Measurements from ENCODE around the gene NOC2L. TPM values are rescaled to one million over a fixed set of nuclear protein-coding genes. Genes with fewer than 3 reads are reported as not detected.

NOC2L gene
- total RNA-seq, 1 experiment from 2014 or later, result 130 TPM

GRCh38 chr1:997713-997992 lies 38.6 kb upstream of the NOC2L start:
- no peak overlapping the region for H3K4me3 Mint-ChIP-seq
- Histone ChIP-seq H3K4ac (ENCODE audit: low read depth, low read length) (no peak overlapping the region), H4K8ac (replicated peaks; ENCODE audit: insufficient read length, low read depth, low read length) (no peak overlapping the region), H3K14ac (ENCODE audit: insufficient read depth, low read length) (no peak overlapping the region), H2BK120ac (ENCODE audit: low read depth, low read length, poor library complexity, severe bottlenecking) (no peak overlapping the region), H4K91ac (ENCODE audit: insufficient read length, low read depth, low read length) (no peak overlapping the region), H3K23me2 (ENCODE audit: insufficient read length, low read depth, low read length, poor library complexity, severe bottlenecking) (peaks cover 20% of the 10 kb centered on the region), H4K5ac (ENCODE audit: insufficient read length, low read depth, low read length) (no peak overlapping the region), H3K56ac (ENCODE audit: insufficient read length, low read depth, low read length) (no peak overlapping the region), H2BK12ac (ENCODE audit: insufficient read length, low read depth, low read length) (no peak overlapping the region), H3K9ac (ENCODE audit: extremely low read depth, insufficient read length, low read length) (no peak overlapping the region), H2AFZ (ENCODE audit: low read length) (no peak overlapping the region), H3K18ac (ENCODE audit: insufficient read length, low read depth, low read length) (no peak overlapping the region), H3K27ac (ENCODE audit: insufficient read length, low read depth, low read length) (no peak overlapping the region), H3K9me3 (ENCODE audit: control insufficient read depth, low read depth, low read length) (no peaks in the 10 kb centered on the region), H3K23ac (ENCODE audit: insufficient read length, low read depth, low read length) (no peak overlapping the region), H3K79me2 (ENCODE audit: insufficient read depth, low read length) (no peaks in the 10 kb centered on the region), H2BK15ac (ENCODE audit: low read depth, low read length) (no peak overlapping the region; the same call in 1 of the 2 replicates), H3T11ph (ENCODE audit: low read length) (no peak overlapping the region), H2AK5ac (ENCODE audit: insufficient read length, low read length) (no peak overlapping the region), H3K27me3 (ENCODE audit: insufficient read depth, low read length) (peaks cover 40% of the 10 kb centered on the region; the same call in 1 of the 2 replicates), H4K20me1 (ENCODE audit: control insufficient read depth, insufficient read depth, insufficient read length) (no peaks in the 10 kb centered on the region), H2BK5ac (ENCODE audit: insufficient read length, low read length) (no peak overlapping the region), H2BK20ac (ENCODE audit: low read depth, low read length, poor library complexity, severe bottlenecking) (no peak overlapping the region), H3K4me1 (ENCODE audit: insufficient read depth, low read length) (0 out of 2 replicates have a peak, but pooled peaks cover 1% of the 10 kb centered on the region), H3K4me2 (ENCODE audit: insufficient read depth, insufficient read length, low read length) (no peak overlapping the region), H3K79me1 (ENCODE audit: insufficient read depth, low read depth, low read length, poor library complexity, severe bottlenecking) (no peaks in the 10 kb centered on the region)
- no peak for DNase-seq
- no CpG with 5 or more reads among the region's 3 CpGs for WGBS (ENCODE audit: extremely low coverage, insufficient read length, low lambda C conversion rate)
- H3K27ac Mint-ChIP-seq, result no peak overlapping the region
- peaks cover 79% of the 10 kb centered on the region for H3K27me3 Mint-ChIP-seq (ENCODE audit: low read depth)
- no peak for TF ChIP-seq CTCF (conservative IDR thresholded peaks at IDR 0.05)
- H3K4me1 Mint-ChIP-seq, result peaks cover 5 to 11% of the 10 kb centered on the region in 2 experiments
- 0 out of 7 replicates have a peak, but pooled peaks cover 0 to under 1% (median 0%) of the 10 kb centered on the region in 3 experiments for H3K36me3 Mint-ChIP-seq (ENCODE audit: insufficient read depth in 1 of 3, low read depth in 3 of 3)
- peaks cover 2 to 3% of the 10 kb centered on the region in 2 experiments for H3K9me3 Mint-ChIP-seq

All from H9 (cell line).